Islet of Langerhans (tissue), 1 donor: ENCODE data around the gene PRAMEF8.
"Not testable (repeated sequence)": the region's sequence is repeated elsewhere in the genome, so short reads cannot be mapped to it uniquely, and the experiment has no call there.

Source experiments
- FAIRE-seq: peaks from one replicate; lab custom pipeline; 2011; peaks lifted over from hg19 to GRCh38; lab: Jason Lieb, UNC

The PRAMEF8 gene

DNA sequence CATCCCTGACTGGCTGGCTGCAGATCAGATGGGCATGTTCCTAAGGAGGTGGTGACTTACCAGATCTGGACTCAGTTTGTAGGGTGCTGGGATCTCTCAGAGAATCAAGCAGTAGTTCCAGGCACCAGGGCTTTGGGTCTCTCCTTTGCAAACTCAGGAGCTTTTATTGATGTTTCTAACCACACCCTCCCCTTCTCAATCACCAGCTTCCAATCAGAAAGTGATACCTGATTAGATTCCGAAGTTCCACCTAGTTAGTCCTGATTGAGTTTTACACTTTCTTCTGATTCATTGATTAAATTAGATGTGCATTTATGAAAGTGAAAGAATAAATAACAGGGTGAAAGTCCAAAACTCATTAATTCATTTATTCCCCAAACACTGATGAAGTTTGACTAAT, at the start of gene PRAMEF8:
Gene PRAMEF8 (minus strand): TSS at position 101 of the 400 bp plus-strand sequence. CDS start 1,046 bp downstream, outside the sequence.
- not testable (repeated sequence) for FAIRE-seq

DNA sequence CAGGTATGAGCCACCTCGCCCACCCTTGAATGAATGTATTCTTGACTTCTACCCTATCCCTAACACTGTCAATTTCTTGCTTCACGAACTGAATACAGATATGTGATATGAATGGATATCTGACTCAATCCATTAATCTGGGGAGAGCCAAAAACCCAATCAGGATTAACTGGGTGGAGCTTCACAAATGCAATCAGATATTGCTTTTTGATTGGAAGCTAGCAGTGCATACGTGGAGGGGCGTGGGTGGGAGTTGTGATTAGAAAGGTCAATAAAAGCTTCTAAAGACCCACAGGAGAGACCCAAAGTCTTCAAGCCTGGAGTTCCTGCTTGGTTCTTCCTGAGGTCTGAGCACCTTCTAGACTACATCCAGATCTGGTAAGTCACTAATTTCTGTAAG, 30.3 kb upstream of the PRAMEF8 start, which contains the start of gene PRAMEF15:
Gene PRAMEF15 (plus strand): TSS at position 301 of the 400 bp plus-strand sequence. CDS start 2,827 bp downstream, outside the sequence.
- FAIRE-seq: not testable (repeated sequence)

DNA sequence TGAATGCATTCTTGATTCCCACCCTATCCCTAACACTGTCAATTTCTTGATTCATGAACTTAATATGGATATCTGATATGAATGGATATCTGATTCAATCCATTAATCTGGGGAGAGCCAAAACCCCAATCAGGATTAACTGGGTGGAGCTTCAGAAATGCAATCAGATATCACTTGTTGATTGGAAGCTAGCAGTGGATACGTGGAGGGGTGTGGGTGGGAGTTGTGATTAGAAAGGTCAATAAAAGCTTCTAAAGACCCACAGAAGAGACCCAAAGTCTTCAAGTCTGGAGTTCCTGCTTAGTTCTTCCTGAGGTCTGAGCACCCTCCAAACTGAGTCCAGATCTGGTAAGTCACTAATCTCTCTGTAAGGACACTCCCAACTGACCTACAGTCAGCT, 18.3 kb upstream of the PRAMEF8 start, which contains the start of gene PRAMEF33:
Gene PRAMEF33 (plus strand): TSS at position 301 of the 400 bp plus-strand sequence. CDS start 2,416 bp downstream, outside the sequence.
- FAIRE-seq: not testable (repeated sequence)

DNA sequence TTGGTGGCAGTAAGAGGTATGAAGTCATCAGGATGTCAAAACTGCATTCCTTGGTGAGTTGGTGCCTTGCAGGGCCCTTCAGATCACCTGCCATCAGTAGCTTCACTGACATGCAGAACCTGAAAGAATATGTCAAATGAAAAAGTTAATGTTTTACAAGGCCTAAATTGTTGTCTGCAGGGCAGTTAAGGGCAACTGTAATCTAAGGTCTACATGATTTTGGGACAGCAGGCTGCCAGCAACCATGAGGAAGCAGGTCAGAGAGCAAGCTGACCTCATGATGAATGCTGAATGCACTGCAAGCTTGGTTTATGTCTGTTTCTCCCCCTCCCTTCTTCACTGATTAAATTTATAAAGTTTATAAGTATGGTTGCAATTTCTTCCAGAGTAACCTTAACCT, 17.3 kb upstream of the PRAMEF8 start:
- not testable (repeated sequence) for FAIRE-seq

DNA sequence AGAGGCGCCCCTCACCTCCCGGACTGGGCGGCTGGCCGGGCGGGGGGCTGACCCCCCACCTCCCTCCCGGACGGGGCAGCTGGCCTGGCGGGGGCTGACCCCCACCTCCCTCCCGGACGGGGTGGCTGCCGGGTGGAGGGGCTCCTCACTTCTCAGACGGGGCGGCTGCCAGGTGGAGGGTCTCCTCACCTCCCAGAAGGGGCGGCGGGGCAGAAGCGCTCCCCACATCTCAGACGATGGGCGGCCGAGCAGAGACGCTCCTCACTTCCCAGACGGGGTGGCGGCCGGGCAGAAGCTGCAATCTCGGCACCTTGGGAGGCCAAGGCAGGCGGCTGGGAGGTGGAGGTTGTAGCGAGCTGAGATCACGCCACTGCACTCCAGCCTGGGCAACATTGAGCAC, 13.8 kb upstream of the PRAMEF8 start:
- not testable (repeated sequence) for FAIRE-seq

DNA sequence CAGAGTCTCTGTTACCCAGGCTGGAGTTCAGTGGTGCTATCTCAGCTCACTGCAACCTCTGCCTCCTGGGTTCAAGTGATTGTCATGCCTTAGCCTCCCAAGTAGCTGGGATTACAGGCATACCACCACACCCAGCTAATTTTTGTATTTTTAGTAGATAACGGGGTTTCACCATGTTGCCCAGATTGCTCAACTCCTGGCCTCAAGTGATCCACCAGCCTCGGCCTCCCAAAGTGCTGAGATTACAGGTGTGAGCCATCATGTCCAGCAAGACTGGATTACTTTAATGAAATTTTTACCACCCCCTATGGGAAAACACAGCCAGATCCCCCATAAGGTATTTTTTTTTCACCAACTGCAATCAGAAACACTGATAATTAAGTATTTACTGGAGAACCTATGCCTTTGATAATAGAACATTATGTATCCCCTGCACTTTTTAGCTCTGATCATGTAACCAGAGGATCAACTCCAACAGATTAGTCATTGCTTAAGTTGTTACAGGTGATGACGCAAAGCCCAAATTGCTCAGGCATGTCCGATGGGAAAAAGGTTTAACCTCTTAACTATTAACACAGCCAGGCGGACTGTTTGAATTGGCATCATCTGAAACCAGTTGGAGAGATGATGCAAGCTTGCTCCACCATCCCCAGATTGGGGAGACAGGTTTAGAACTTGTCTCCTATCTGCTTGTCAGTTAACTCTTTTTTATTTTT, 12.4 kb upstream of the PRAMEF8 start:
- not testable (repeated sequence) for FAIRE-seq

DNA sequence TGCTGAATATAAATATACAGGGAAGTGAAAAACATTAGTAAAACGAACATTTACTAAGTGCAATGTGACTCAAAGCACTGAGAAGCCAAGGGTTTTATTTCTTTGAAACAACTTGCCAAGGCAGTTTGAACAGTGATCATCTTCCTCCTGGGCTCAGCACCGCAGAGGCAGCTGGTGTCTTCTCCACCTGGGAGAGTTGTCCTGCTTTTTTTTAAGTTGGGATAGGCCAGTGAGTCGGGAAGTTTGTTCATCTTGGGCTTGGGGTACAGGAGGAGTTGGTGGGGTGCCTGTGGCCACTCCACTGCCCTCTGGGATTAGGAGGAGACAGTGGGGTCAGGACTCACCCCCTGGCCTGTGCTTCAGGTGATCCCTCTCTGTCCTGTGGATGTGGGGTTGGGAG, 4.1 kb upstream of the PRAMEF8 start:
- not testable (repeated sequence) for FAIRE-seq

DNA sequence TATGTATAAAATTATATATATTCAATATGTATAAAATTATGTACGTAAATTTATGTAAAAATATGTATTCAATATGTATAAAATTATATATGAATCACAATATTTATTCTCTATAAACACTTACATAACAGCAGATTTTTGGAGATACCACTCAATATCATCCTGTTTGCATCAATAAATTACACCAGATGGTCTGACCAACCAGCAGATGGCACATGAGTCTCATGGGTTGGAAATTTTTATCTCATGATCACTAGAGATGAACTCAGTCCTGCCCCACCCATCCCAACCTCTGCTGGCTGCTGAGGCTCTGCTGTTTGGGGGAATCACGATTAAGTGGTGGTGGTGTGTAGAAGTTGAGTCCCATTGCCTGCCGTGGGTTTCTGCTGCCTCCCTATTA, 5.3 kb downstream of the PRAMEF8 start:
- not testable (repeated sequence) for FAIRE-seq

DNA sequence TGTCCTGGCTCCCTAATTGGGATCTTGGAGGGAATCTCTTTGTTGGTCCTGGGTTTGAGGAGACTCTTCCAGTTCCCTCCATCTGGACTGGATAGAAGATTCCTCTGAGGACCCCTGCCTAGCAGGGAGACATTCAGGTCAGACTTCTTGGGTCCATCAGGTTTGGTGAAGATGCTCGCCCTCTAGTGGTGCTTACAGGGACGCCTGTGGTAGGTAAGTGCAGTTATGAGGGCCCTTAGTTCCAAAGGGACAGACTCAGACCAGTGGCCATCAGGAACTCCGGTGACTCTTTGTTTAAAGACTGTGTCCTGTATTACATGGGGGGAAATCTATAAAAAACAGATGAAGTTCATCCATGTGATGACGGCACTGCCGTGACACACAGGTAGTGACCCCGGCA, 7.9 kb downstream of the PRAMEF8 start:
- FAIRE-seq: not testable (repeated sequence)

DNA sequence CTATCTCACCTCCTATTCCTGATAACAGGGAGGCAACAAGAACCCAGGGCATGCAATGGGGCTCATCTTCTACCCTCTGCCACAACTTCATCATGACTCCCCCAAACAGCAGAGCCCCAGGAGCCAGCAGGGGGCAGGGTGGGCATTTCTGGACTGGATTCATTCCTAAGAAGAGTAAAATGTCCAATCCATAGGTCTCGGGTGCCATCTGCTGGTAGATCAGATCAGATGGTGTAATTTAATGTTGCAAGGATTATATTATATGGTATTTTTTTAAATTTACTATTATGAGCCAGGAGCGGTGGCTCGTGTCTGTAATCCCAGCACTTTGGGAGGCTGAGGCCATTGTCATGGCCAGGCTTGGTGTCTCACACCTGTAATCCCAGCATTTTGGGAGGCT, 19.8 kb downstream of the PRAMEF8 start:
- FAIRE-seq: not testable (repeated sequence)

DNA sequence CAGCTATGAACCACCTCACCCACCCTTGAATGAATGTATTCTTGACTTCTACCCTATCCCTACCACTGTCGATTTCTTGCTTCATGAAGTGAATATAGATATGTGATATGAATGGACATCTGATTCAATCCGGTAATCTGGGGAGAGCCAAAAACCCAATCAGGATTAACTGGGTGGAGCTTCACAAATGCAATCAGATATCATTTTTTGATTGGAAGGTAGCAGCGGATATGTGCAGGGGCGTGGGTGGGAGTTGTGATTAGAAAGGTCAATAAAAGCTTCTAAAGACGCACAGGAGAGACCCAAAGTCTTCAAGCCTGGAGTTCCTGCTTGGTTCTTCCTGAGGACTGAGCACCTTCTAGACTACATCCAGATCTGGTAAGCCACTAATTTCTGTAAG, 31.0 kb downstream of the PRAMEF8 start, which contains the start of gene PRAMEF5:
Gene PRAMEF5 (plus strand): TSS at position 301 of the 400 bp plus-strand sequence. CDS start 5,071 bp downstream, outside the sequence.
- not testable (repeated sequence) for FAIRE-seq

DNA sequence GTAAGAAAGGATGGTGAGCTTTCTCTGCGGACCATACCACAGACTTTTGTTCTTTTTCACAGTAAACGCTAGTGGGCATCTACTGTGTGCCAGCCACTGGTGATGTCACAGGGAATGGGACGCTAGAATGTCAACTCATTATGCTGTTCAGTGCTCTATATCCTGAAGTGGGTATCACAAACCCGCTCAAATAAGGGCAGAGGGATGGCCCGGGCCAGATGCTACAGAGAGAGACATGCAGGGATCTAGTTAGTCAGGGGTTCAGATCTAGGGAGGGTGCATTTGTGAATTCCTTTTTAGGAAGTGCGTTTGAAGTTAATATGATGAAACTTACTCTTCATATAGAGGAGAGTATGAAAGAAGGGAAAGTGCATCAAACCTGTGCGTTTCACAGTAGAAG, 37.8 kb downstream of the PRAMEF8 start:
- FAIRE-seq: not testable (repeated sequence)

DNA sequence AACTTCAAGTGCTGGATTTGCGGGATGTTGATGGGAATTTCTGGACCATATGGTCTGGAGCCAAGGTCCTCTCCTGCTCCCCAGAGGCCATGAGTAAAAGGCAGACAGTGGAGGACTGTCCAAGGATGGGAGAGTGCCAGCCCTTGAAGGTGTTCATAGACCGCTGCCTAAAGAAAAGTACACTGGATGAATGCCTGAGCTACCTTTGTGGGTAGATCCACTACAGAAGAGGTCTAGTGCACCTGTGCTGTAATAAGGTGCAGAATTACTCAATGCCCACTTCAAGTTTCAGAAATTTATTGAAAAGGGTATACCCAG, 38.4 kb downstream of the PRAMEF8 start:
- FAIRE-seq: not testable (repeated sequence)

DNA sequence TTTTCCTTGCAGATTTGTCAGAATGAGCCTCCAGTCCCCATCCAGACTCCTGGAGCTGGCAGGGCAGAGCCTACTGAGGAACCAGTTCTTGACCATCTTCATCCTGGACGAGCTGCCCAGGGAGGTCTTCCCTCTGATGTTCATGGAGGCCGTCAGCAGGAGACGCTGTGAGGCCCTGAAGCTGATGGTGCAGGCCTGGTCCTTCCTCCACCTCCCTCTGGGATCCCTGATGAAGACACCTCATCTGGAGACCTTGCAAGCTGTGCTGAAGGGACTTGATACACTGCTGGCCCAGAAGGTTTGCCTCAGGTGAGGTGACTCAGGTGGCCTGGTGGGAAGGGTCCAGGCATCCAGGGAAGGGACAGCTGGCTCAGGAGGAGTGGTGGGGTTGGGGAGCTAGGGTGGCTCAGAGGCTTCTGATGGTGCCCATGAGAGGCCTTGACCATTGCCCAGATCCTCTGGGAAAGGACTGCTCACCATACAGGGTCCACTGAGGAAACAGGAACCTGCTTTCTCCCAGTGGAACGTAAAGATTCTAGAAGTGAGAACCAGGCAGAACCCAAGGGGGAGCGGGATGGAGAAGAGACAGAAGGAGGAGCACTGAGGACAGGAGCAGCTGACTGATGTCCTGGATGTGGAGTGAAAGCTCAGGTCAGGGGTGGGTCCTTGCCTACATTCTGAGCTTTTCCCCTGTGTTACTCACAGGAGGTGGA, 38.9 kb downstream of the PRAMEF8 start:
- not testable (repeated sequence) for FAIRE-seq

DNA sequence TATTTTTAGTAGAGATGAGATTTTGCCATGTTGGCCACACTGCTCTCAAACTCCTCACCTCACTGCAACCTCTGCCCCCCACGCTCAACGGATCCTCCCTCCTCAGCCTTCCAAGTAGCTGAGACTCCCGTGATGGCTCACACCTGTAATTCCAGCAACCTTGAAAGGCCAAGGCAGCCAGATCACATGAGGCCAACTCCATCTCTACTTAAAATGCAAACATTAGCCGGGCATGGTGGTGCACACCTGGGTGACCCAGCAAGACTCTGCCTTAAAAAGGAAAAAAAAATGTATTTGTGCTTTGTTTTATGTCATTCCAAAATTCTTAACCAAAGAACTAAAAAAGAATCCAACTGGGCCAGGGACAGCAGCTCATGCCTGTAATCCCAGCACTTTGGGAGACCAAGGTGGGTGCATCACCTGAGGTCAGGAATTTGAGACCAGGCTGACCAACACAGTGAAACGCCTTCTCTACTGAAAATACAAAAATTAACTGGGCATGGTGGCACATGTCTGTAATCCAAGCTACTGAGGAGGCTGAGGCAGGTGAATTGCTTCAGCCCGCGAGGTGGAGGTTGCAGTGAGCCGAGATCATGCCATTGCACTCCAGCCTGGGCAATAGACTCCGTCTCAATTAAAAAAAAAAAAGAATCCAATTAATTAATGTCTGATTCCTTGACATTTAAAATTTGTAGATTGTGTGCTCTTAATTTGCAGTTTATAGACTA, 41.2 kb downstream of the PRAMEF8 start:
- not testable (repeated sequence) for FAIRE-seq

DNA sequence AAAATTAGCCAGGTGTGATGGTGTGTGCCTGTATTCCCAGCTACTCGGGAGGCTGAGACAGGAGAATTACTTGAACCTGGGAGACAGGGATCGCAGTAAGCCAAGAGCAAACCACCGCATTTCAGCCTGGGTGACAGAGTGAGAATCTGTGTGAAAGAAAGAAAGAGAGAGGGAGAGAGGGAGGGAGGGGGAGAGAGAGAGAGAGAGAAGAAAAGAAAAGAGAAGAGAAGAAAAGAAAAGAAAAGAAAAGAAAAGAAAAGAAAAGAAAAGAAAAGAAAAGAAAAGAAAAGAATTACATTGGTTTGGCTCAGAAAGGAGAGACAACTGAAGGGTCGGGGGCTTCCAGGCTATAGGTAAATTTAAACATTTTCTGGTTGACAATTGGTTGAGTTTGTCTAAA, 45.3 kb downstream of the PRAMEF8 start:
- not testable (repeated sequence) for FAIRE-seq

DNA sequence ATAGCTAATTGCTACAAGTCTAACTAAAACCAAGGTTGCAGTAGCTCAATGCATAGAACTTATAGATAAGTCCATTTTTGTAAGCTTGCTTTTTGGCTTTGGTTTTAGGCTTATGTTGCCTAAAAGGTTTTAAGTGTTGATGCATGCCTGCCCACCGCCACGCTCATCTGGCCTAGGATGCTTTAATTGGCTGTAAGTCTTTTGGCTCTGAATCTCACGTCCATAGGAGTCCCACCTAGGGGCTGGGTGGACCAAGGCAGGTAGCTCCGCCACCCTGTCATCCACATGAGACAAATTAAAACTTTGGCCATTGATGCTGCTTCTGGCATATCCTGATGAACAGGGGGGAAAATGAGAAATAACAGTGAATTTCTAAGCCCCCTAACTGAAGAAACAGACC, 47.4 kb downstream of the PRAMEF8 start:
- not testable (repeated sequence) for FAIRE-seq

DNA sequence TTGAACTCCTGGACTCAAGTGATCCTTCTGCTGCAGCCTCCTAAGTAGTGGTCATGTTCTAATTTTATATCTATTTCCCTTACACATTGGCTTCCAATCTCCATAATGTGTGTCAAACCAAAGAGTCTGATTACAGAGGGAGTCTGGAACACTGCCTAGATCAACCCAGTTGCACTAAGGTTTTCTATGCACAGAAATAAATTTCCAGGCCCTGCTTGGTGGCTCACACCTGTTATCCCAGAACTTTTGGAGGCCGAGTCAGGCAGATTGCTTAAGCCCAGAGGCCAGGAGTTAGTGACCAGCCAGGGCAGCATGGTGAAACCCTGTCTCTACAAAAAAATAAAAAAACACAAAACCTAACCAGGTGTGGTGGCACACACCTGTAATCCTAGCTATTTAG, 50.9 kb downstream of the PRAMEF8 start:
- FAIRE-seq: not testable (repeated sequence)

DNA sequence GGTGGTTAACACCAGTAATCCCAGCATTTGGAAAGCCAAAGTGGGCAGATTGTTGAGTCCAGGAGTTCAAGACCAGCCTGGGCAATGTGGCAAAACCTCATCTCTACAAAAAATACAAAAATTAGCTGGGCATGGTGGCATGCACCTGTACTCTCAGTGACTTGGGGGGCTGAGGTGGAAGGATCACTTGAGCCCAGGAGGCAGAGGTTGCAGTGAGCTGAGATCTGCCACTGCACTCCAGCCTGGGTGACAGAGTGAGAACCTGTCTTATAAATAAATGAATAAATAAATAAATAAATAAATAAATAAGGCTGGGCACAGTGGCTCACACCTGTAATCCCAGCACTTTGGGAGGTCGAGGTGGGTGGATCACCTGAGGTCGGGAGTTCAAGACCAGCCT, 52.9 kb downstream of the PRAMEF8 start:
- not testable (repeated sequence) for FAIRE-seq
